H9 (cell line): ENCODE measurements around the gene GOLT1A. TPM values are rescaled to one million over a fixed set of nuclear protein-coding genes. Genes with fewer than 3 reads are reported as not detected.

Experiments
- DNase-seq: peaks from one replicate; pipeline ENCODE4 v3.0.0-alpha.2; 2017
- H2AFZ ChIP-seq: one replicate; pipeline ENCODE4 v1.6.1; 2013; ENCODE audit warnings: mild to moderate bottlenecking, low read length, control low read depth, moderate library complexity
- H2AK5ac ChIP-seq: 2 replicates; pipeline ENCODE4 v1.6.1; 2013; ENCODE audit warnings: low read length, control low read depth, mixed read lengths; ENCODE audit not compliant: insufficient read length
- H2BK120ac ChIP-seq: one replicate; pipeline ENCODE4 v1.6.1; 2013; ENCODE audit warnings: low read depth, mild to moderate bottlenecking, low read length, control low read depth, inconsistent platforms; ENCODE audit not compliant: poor library complexity, severe bottlenecking
- H2BK12ac ChIP-seq: 2 replicates; pipeline ENCODE4 v1.6.1; 2013; ENCODE audit warnings: low read length, control low read depth, mixed read lengths, low read depth; ENCODE audit not compliant: insufficient read length
- H2BK15ac ChIP-seq: 2 replicates; pipeline ENCODE4 v1.6.1; 2013; ENCODE audit warnings: low read depth, low read length, control low read depth
- H2BK20ac ChIP-seq: one replicate; pipeline ENCODE4 v1.6.1; 2013; ENCODE audit warnings: low read depth, mild to moderate bottlenecking, low read length, control low read depth, inconsistent platforms; ENCODE audit not compliant: poor library complexity, severe bottlenecking
- H2BK5ac ChIP-seq: 2 replicates; pipeline ENCODE4 v1.6.1; 2013; ENCODE audit warnings: low read length, control low read depth, mixed read lengths; ENCODE audit not compliant: insufficient read length
- H3K14ac ChIP-seq: 2 replicates; pipeline ENCODE4 v1.6.1; 2013; ENCODE audit warnings: low read length, control low read depth; ENCODE audit not compliant: insufficient read depth
- H3K18ac ChIP-seq: 2 replicates; pipeline ENCODE4 v1.6.1; 2013; ENCODE audit warnings: low read depth, mild to moderate bottlenecking, mixed read lengths, low read length, control low read depth; ENCODE audit not compliant: insufficient read length
- H3K23ac ChIP-seq: 2 replicates; pipeline ENCODE4 v1.6.1; 2013; ENCODE audit warnings: low read length, control low read depth, mixed read lengths, low read depth; ENCODE audit not compliant: insufficient read length
- H3K23me2 ChIP-seq: 2 replicates; pipeline ENCODE4 v1.6.1; 2013; ENCODE audit warnings: low read depth, mild to moderate bottlenecking, mixed read lengths, low read length, control low read depth; ENCODE audit not compliant: insufficient read length, poor library complexity, severe bottlenecking
- H3K27ac ChIP-seq: 2 replicates; pipeline ENCODE4 v1.5.1; 2013; ENCODE audit warnings: low read length, control low read depth, mixed read lengths, low read depth; ENCODE audit not compliant: insufficient read length
- H3K27me3 ChIP-seq: 2 replicates; pipeline ENCODE4 v1.6.1; 2013; ENCODE audit warnings: low read length, control low read depth, inconsistent platforms; ENCODE audit not compliant: insufficient read depth
- H3K4ac ChIP-seq: 2 replicates; pipeline ENCODE4 v1.6.1; 2013; ENCODE audit warnings: low read depth, mild to moderate bottlenecking, control low read depth, inconsistent platforms, low read length, moderate library complexity
- H3K4me1 ChIP-seq: 2 replicates; pipeline ENCODE4 v1.6.1; 2013; ENCODE audit warnings: low read length, control low read depth, inconsistent platforms; ENCODE audit not compliant: insufficient read depth
- H3K4me2 ChIP-seq: 2 replicates; pipeline ENCODE4 v1.6.1; 2013; ENCODE audit warnings: low read length, control low read depth, mixed read lengths; ENCODE audit not compliant: insufficient read length, insufficient read depth
- H3K56ac ChIP-seq: 2 replicates; pipeline ENCODE4 v1.6.1; 2013; ENCODE audit warnings: low read depth, mild to moderate bottlenecking, mixed read lengths, low read length, control low read depth; ENCODE audit not compliant: insufficient read length
- H3K79me1 ChIP-seq: 2 replicates; pipeline ENCODE4 v1.6.1; 2013; ENCODE audit warnings: low read depth, mild to moderate bottlenecking, moderate library complexity, low read length, control low read depth, inconsistent platforms; ENCODE audit not compliant: insufficient read depth, poor library complexity, severe bottlenecking
- H3K79me2 ChIP-seq: 2 replicates; pipeline ENCODE4 v1.6.1; 2013; ENCODE audit warnings: low read length, control low read depth, inconsistent platforms; ENCODE audit not compliant: insufficient read depth
- H3K9ac ChIP-seq: 2 replicates; pipeline ENCODE4 v1.6.1; 2013; ENCODE audit warnings: low read length, control low read depth, mixed read lengths; ENCODE audit not compliant: insufficient read length; ENCODE audit errors: extremely low read depth
- H3K9me3 ChIP-seq: one replicate; pipeline ENCODE4 v1.6.1; 2013; ENCODE audit warnings: low read depth, low read length, inconsistent platforms; ENCODE audit not compliant: control insufficient read depth
- H3T11ph ChIP-seq: one replicate; pipeline ENCODE4 v1.6.1; 2013; ENCODE audit warnings: mild to moderate bottlenecking, low read length, control low read depth, inconsistent platforms
- H4K20me1 ChIP-seq: one replicate; pipeline ENCODE4 v1.6.1; 2013; ENCODE audit not compliant: control insufficient read depth, insufficient read length, insufficient read depth
- H4K5ac ChIP-seq: 2 replicates; pipeline ENCODE4 v1.6.1; 2013; ENCODE audit warnings: low read depth, mild to moderate bottlenecking, mixed read lengths, low read length, control low read depth; ENCODE audit not compliant: insufficient read length
- H4K8ac ChIP-seq: replicated peaks from 2 replicates; pipeline ENCODE4 v1.6.1; 2013; ENCODE audit warnings: low read length, control low read depth, mixed read lengths, low read depth; ENCODE audit not compliant: insufficient read length
- H4K91ac ChIP-seq: 2 replicates; pipeline ENCODE4 v1.6.1; 2013; ENCODE audit warnings: low read depth, mild to moderate bottlenecking, moderate library complexity, mixed read lengths, low read length, control low read depth; ENCODE audit not compliant: insufficient read length
- H3K27ac Mint-ChIP-seq, 3 experiments: 2 replicates in 2 of 3; 3 replicates in 1 of 3; pipeline ENCODE4 v1.8.0; 2020 to 2021; ENCODE audit warnings: mixed read lengths in 3 of 3, mild to moderate bottlenecking in 1 of 3, moderate library complexity in 1 of 3
- H3K27me3 Mint-ChIP-seq: 2 replicates; pipeline ENCODE4 v1.8.0; 2021; ENCODE audit warnings: low read depth, mild to moderate bottlenecking, moderate library complexity, mixed read lengths
- H3K36me3 Mint-ChIP-seq, 3 experiments: 2 replicates in 2 of 3; 3 replicates in 1 of 3; pipeline ENCODE4 v1.8.0; 2020 to 2021; ENCODE audit warnings: low read depth in 3 of 3, mixed read lengths in 3 of 3; ENCODE audit not compliant: insufficient read depth in 1 of 3
- H3K4me1 Mint-ChIP-seq, 2 experiments: 2 replicates each; pipeline ENCODE4 v1.8.0; 2020; ENCODE audit warnings: mixed read lengths in 2 of 2
- H3K4me3 Mint-ChIP-seq, 2 experiments: 2 replicates in 1 of 2; 3 replicates in 1 of 2; pipeline ENCODE4 v1.8.0; 2020 to 2021; ENCODE audit warnings: mild to moderate bottlenecking in 2 of 2, mixed read lengths in 2 of 2, moderate library complexity in 1 of 2
- H3K9me3 Mint-ChIP-seq, 2 experiments: 2 replicates in 1 of 2; 3 replicates in 1 of 2; pipeline ENCODE4 v1.8.0; 2020; ENCODE audit warnings: mild to moderate bottlenecking in 2 of 2, mixed read lengths in 2 of 2, moderate library complexity in 1 of 2
- CTCF ChIP-seq: fragments of 200-600 bp; sonication (generic); conservative IDR thresholded peaks from 3 replicates; pipeline ENCODE4 v1.8.0; 2021; ENCODE audit warnings: antibody characterized with exemption, mild to moderate bottlenecking
- WGBS: extraction: QIAGEN DNeasy Blood & Tissue Kit; methylation state at CpG from one replicate; pipeline ENCODE4 v1.1.7; 2013; ENCODE audit warnings: missing lambda C conversion rate, low lambda C conversion rate, mixed read lengths; ENCODE audit not compliant: insufficient read length; ENCODE audit errors: extremely low coverage; 5-methylcytosine and 5-hydroxymethylcytosine counted together
- total RNA-seq: library from RNA; stranded (reverse); gene quantifications from 2 replicates; pipeline ENCODE4 v1.2.1, GENCODE V29; 2021

GOLT1A gene
- total RNA-seq, 1 experiment from 2014 or later: 4.2 TPM

GRCh38 chr1:204191456-204191855 lies 22.3 kb downstream of the GOLT1A start:
- H3K4me1 ChIP-seq: no peaks in the 10 kb centered on the region
- H3K9ac ChIP-seq: no peak overlapping the region
- no peak overlapping the region for H3K18ac ChIP-seq
- no peaks in the 10 kb centered on the region for H3K23me2 ChIP-seq
- H3K27ac ChIP-seq: no peak overlapping the region
- no peak overlapping the region for H2BK12ac ChIP-seq
- H3K9me3 Mint-ChIP-seq: peaks cover 0 to 5% of the 10 kb centered on the region in 2 experiments; a peak in 1 of 5 replicates
- peaks cover 10 to 13% of the 10 kb centered on the region in 2 experiments for H3K4me1 Mint-ChIP-seq
- no peak overlapping the region for H2AK5ac ChIP-seq
- H2AFZ ChIP-seq: no peak overlapping the region
- no peak overlapping the region for H4K8ac ChIP-seq
- WGBS: no CpG with 5 or more reads among the region's 7 CpGs
- H3T11ph ChIP-seq: no peak overlapping the region
- no peak for TF ChIP-seq CTCF
- no peak overlapping the region for H3K27ac Mint-ChIP-seq
- no peak overlapping the region for H3K23ac ChIP-seq
- no peaks in the 10 kb centered on the region; a peak in 2 of 7 replicates for H3K36me3 Mint-ChIP-seq
- H4K91ac ChIP-seq: no peak overlapping the region
- H4K20me1 ChIP-seq: no peaks in the 10 kb centered on the region
- H3K79me1 ChIP-seq: no peaks in the 10 kb centered on the region
- H2BK5ac ChIP-seq: no peak overlapping the region
- no peak for DNase-seq
- H3K4me2 ChIP-seq: no peak overlapping the region
- H3K27me3 Mint-ChIP-seq: peaks cover 78% of the 10 kb centered on the region
- H3K79me2 ChIP-seq: no peaks in the 10 kb centered on the region
- H3K4ac ChIP-seq: no peak overlapping the region
- H3K9me3 ChIP-seq: no peaks in the 10 kb centered on the region
- no peak overlapping the region for H2BK15ac ChIP-seq
- no peak overlapping the region for H3K14ac ChIP-seq
- H3K56ac ChIP-seq: no peak overlapping the region
- no peak overlapping the region for H2BK20ac ChIP-seq
- H3K4me3 Mint-ChIP-seq: no peak overlapping the region
- H3K27me3 ChIP-seq: peaks cover 2% of the 10 kb centered on the region; the same call in 1 of the 2 replicates
- H2BK120ac ChIP-seq: no peak overlapping the region
- no peak overlapping the region for H4K5ac ChIP-seq
